Parietal lobe (tissue), 1 donor: ENCODE measurements around the gene RXFP2. TPM values are rescaled to one million over a fixed set of nuclear protein-coding genes. Genes with fewer than 3 reads are reported as not detected.

Experiments
- total RNA-seq: library from RNA; depleted of rRNA; stranded (reverse); fragments of >200 nt; gene quantifications from one replicate; pipeline ENCODE4 v1.2.3, GENCODE V29; 2014

The RXFP2 gene
- not detected for total RNA-seq

GRCh38 chr13:31739226-31739625, at the start of gene RXFP2:
Gene RXFP2, plus strand, starts transcription at chr13:31739526. Its CDS starts 87 bp downstream, at chr13:31739613.

